K562 treated with DMSO at 1 percent for 48 hours (cell line): ENCODE measurements around the gene ANKRD13C. TPM values are rescaled to one million over a fixed set of nuclear protein-coding genes. Genes with fewer than 3 reads are reported as not detected.

ENCODE experiments used
- total RNA-seq: library from RNA; unstranded; fragments of 300-600 nt; gene quantifications from 2 replicates; pipeline ENCODE4 v1.2.3, GENCODE V29; 2022; ENCODE audit warnings: low replicate concordance; ENCODE audit errors: extremely low read depth

The ANKRD13C gene, protein sequence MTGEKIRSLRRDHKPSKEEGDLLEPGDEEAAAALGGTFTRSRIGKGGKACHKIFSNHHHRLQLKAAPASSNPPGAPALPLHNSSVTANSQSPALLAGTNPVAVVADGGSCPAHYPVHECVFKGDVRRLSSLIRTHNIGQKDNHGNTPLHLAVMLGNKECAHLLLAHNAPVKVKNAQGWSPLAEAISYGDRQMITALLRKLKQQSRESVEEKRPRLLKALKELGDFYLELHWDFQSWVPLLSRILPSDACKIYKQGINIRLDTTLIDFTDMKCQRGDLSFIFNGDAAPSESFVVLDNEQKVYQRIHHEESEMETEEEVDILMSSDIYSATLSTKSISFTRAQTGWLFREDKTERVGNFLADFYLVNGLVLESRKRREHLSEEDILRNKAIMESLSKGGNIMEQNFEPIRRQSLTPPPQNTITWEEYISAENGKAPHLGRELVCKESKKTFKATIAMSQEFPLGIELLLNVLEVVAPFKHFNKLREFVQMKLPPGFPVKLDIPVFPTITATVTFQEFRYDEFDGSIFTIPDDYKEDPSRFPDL
- total RNA-seq = not detected in 2 replicates

GRCh38 chr1:70354332-70355110 is at the start of gene ANKRD13C:
Gene ANKRD13C, minus strand, starts transcription at chr1:70354722. Its CDS starts 314 bp downstream, at chr1:70354408.

GRCh38 chr1:70221238-70222121 is 133.0 kb downstream of the ANKRD13C start, which contains the start of gene SRSF11:
Gene SRSF11, plus strand, starts transcription at chr1:70221380. Its CDS starts 257 bp downstream, at chr1:70221637.

Other genes starting within 250 kb of the ANKRD13C start
- not detected in 2 replicates for gene LRRC40, start 149.1 kb downstream of the ANKRD13C start, total RNA-seq
- gene SRSF11, start 133.3 kb downstream of the ANKRD13C start, total RNA-seq = not detected in 2 replicates
- not detected in 2 replicates for gene CTH, start 56.5 kb upstream of the ANKRD13C start, total RNA-seq